GM12878 (cell line): ENCODE results near the gene TMCC2. TPM values are rescaled to one million over a fixed set of nuclear protein-coding genes. Genes with fewer than 3 reads are reported as not detected.

Experiments used
- ATAC-seq: fragments of 200-7000 bp; cut with Tn5 transposase; 3 replicates; pipeline ENCODE4 v1.9.1; 2020; ENCODE audit warnings: mild to moderate bottlenecking, moderate library complexity
- BruUV-seq: library from RNA; stranded (reverse); fragments of 400-500 nt; replicated peaks from 2 replicates; lab custom pipeline; 2021; lab: Mats Ljungman, UMichigan
- CTCF ChIA-PET: fragments of 300-600 bp; sonication (Branson Sonifier 250); formaldehyde crosslinking; extraction: SDS; loops from one replicate; lab custom pipeline; 2021; ENCODE audit warnings: inconsistent platforms; lab: Yijun Ruan, JAX
- POLR2A ChIA-PET: fragments of 350-600 bp; formaldehyde crosslinking; extraction: SDS; loops from one replicate; lab custom pipeline; 2021; ENCODE audit warnings: inconsistent platforms; lab: Charles Lee
- RAD21 ChIA-PET: fragments of 300-600 bp; sonication (Branson Sonifier 250); formaldehyde crosslinking; loops from one replicate; lab custom pipeline; 2023; ENCODE audit warnings: antibody characterized with exemption; ENCODE audit not compliant: unreplicated experiment; lab: Charles Lee
- SMC1A ChIA-PET: fragments of 300-600 bp; sonication (Branson Sonifier 250); formaldehyde crosslinking; loops from one replicate; lab custom pipeline; 2023; ENCODE audit not compliant: unreplicated experiment, uncharacterized antibody; lab: Charles Lee
- DNase-seq: peaks from one replicate; pipeline ENCODE4 v3.0.0-alpha.2; 2011; ENCODE audit warnings: low read depth, low spot score
- FAIRE-seq: peaks from 3 replicates; lab custom pipeline; 2011; peaks lifted over from hg19 to GRCh38; lab: Jason Lieb, UNC
- H2AFZ ChIP-seq: 2 replicates; pipeline ENCODE4 v1.6.0; 2011; ENCODE audit warnings: low read depth, low read length, control low read depth; ENCODE audit not compliant: control insufficient read depth
- H3K27ac ChIP-seq: 2 replicates; pipeline ENCODE4 v1.5.1; 2011; ENCODE audit warnings: control low read depth; ENCODE audit not compliant: control insufficient read depth, insufficient read depth
- H3K27me3 ChIP-seq, 2 experiments: replicated peaks in 1 of 2; 2 replicates each; pipeline versions ENCODE4 v1.6.0 to v1.6.1; 2011; ENCODE audit warnings: low read length in 1 of 2; ENCODE audit not compliant: control insufficient read depth in 2 of 2, insufficient read depth in 2 of 2
- H3K36me3 ChIP-seq, 2 experiments: 2 replicates each; pipeline ENCODE4 v1.5.1; 2011; ENCODE audit warnings: low read length in 1 of 2; ENCODE audit not compliant: control insufficient read depth in 2 of 2, insufficient read depth in 2 of 2
- H3K4me1 ChIP-seq: 2 replicates; pipeline ENCODE4 v1.6.1; 2011; ENCODE audit warnings: mild to moderate bottlenecking, low read length, moderate library complexity, mixed read lengths; ENCODE audit not compliant: control insufficient read depth, insufficient read depth
- H3K4me2 ChIP-seq: 2 replicates; pipeline ENCODE4 v1.6.0; 2011; ENCODE audit warnings: control low read depth; ENCODE audit not compliant: control insufficient read depth, insufficient read depth
- H3K4me3 ChIP-seq: fragments of 200-600 bp; sonication (generic); 2 replicates; pipeline ENCODE4 v1.5.1; 2016
- H3K79me2 ChIP-seq: 2 replicates; pipeline ENCODE4 v1.6.0; 2011; ENCODE audit warnings: low read length; ENCODE audit not compliant: control insufficient read depth, insufficient read depth
- H3K9ac ChIP-seq: 2 replicates; pipeline ENCODE4 v1.8.0; 2011; ENCODE audit warnings: low read length, control low read depth, mixed read lengths; ENCODE audit not compliant: control insufficient read depth, insufficient read depth
- H3K9me3 ChIP-seq: replicated peaks from 3 replicates; pipeline ENCODE4 v1.5.1; 2011; ENCODE audit warnings: mild to moderate bottlenecking, low read length; ENCODE audit not compliant: control insufficient read depth, insufficient read depth
- H4K20me1 ChIP-seq: 2 replicates; pipeline ENCODE4 v1.6.0; 2011; ENCODE audit not compliant: control insufficient read depth, insufficient read depth
- BRCA1 ChIP-seq: IDR thresholded peaks from 2 replicates; pipeline ENCODE4 v1.6.1; 2011; ENCODE audit warnings: low read depth, low read length, improper control_type of control experiment
- DPF2 ChIP-seq: fragments of 450-650 bp; IDR thresholded peaks from 2 replicates; pipeline ENCODE4 v1.6.1; 2017; ENCODE audit warnings: mild to moderate bottlenecking
- ETV6 ChIP-seq, 2 experiments: fragments of 450-650 bp in 1 of 2; IDR thresholded peaks in 1 of 2; conservative IDR thresholded peaks in 1 of 2; 2 replicates each; pipeline ENCODE4 v1.6.1; 2014; ENCODE audit warnings: antibody characterized with exemption in 1 of 2, borderline replicate concordance in 1 of 2, low read depth in 1 of 2, mild to moderate bottlenecking in 1 of 2, moderate library complexity in 1 of 2
- FOXM1 ChIP-seq: IDR thresholded peaks from 2 replicates; pipeline ENCODE4 v1.6.1; 2012; ENCODE audit warnings: low read depth, mild to moderate bottlenecking, inconsistent platforms, low read length, moderate library complexity
- HDAC2 ChIP-seq: fragments of 200-600 bp; sonication (generic); IDR thresholded peaks from 2 replicates; pipeline ENCODE4 v1.6.1; 2017
- IKZF1 ChIP-seq: fragments of 450-650 bp; conservative IDR thresholded peaks from 2 replicates; pipeline ENCODE4 v1.6.1; 2017; ENCODE audit warnings: antibody characterized with exemption, mild to moderate bottlenecking
- JUND ChIP-seq: IDR thresholded peaks from 2 replicates; pipeline ENCODE4 v1.6.1; 2012; ENCODE audit warnings: low read depth, mild to moderate bottlenecking, low read length, improper control_type of control experiment, moderate library complexity
- MXI1 ChIP-seq: fragments of 150-350 bp; IDR thresholded peaks from 2 replicates; pipeline ENCODE4 v1.6.1; 2011; ENCODE audit warnings: low read depth, mild to moderate bottlenecking, inconsistent platforms, low read length, improper control_type of control experiment
- NBN ChIP-seq: fragments of 450-650 bp; IDR thresholded peaks from 2 replicates; pipeline ENCODE4 v1.6.1; 2016
- NFIC ChIP-seq: IDR thresholded peaks from 2 replicates; pipeline ENCODE4 v1.6.1; 2012; ENCODE audit warnings: low read depth, mild to moderate bottlenecking, inconsistent platforms, low read length, moderate library complexity
- POLR2AphosphoS5 ChIP-seq: IDR thresholded peaks from 2 replicates; pipeline ENCODE4 v1.6.1; 2011; ENCODE audit warnings: mild to moderate bottlenecking, low read length, inconsistent platforms
- RCOR1 ChIP-seq: conservative IDR thresholded peaks from 2 replicates; pipeline ENCODE4 v1.6.1; 2012; ENCODE audit warnings: low read depth, low read length, improper control_type of control experiment
- SIN3A ChIP-seq: IDR thresholded peaks from 2 replicates; pipeline ENCODE4 v1.6.1; 2012; ENCODE audit warnings: low read depth, low read length, improper control_type of control experiment
- TCF7 ChIP-seq: IDR thresholded peaks from 2 replicates; pipeline ENCODE4 v1.6.1; 2014; ENCODE audit warnings: antibody characterized with exemption, borderline replicate concordance
- ZSCAN29 ChIP-seq: fragments of 450-650 bp; IDR thresholded peaks from 2 replicates; pipeline ENCODE4 v1.6.1; 2017; ENCODE audit warnings: mild to moderate bottlenecking, moderate library complexity
- WGBS: methylation state at CpG from one replicate; pipeline ENCODE4 v1.1.6; 2016; ENCODE audit warnings: low lambda C conversion rate; ENCODE audit not compliant: insufficient replicate concordance, insufficient coverage; ENCODE audit errors: missing lambda C conversion rate; 5-methylcytosine and 5-hydroxymethylcytosine counted together
- in situ Hi-C: fragments of 300-500 bp; cut with MboI; formaldehyde crosslinking; loops from 9 replicates; pipeline ENCODE4 v1.14.3; 2018; ENCODE audit warnings: mixed read lengths
- intact Hi-C: fragments of 100-400 bp; cut with micrococcal nuclease; formaldehyde crosslinking; loops from one replicate; pipeline ENCODE4 v1.14.2; 2022; ENCODE audit not compliant: unreplicated experiment
- polyA plus RNA-seq, 11 experiments: library from polyadenylated mRNA; depleted of rRNA in 4 of 11; unstranded in 6 of 11; stranded (reverse) in 5 of 11; fragments of >200 nt; fragmentation: Nextera tagmentation in 4 of 11; fragmentation: Illumina TruSeq in 1 of 11; extraction: Ambion mirVana in 4 of 11; extraction: Trizol in 1 of 11; gene quantifications; 1 replicate in 1 of 11; 2 replicates in 10 of 11; pipeline versions ENCODE4 v1.2.1 to v1.2.3, GENCODE V29; 2011 to 2016; ENCODE audit warnings: inconsistent platforms in 2 of 11, missing spikeins in 2 of 11, low read depth in 1 of 11
- total RNA-seq, 4 experiments: library from RNA; depleted of rRNA in 3 of 4; stranded (reverse); fragments of >200 nt in 3 of 4; fragmentation: Illumina TruSeq in 1 of 4; extraction: Trizol in 1 of 4; gene quantifications; 2 replicates each; pipeline versions ENCODE4 v1.2.1 to v1.2.3, GENCODE V29; 2013 to 2021
- TF ChIP-seq, protein P1 (sequence below): fragments of 450-650 bp; IDR thresholded peaks from 2 replicates; pipeline ENCODE4 v1.6.1; 2014; ENCODE audit warnings: mild to moderate bottlenecking

The TMCC2 gene
- total and polyA plus RNA-seq, 10 of the 15 experiments (the other 5 are each of a cell fraction or from before 2014, with no cell fraction given) = 0.06 to 2.3 (median 0.76) TPM

DNA sequence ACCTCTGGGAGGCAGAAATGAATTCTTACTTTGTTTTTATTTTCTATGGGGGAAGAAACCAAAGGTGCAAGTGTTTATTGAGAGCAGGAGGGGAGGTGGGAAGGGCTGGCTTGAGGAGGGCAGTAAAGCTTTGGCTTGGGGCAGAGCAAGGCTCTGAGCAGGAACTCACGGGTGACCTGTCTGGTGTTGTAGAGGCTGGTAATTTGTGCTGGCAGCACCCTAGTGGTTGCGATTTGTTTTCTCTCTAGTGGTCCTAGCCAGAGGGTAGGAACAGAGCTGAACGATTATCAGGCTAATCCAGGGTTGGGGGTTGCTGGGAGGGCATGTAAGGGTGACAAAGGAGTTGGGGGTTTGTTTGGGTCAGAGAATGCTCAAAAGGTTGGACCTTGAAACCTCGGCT, 16.6 kb downstream of the TMCC2 start:
- no peak for DNase-seq
- no peaks in the 10 kb centered on the region for H3K4me1 ChIP-seq
- no peak overlapping the region for H3K27ac ChIP-seq
- ChIA-PET POLR2A (interaction anchor here (1.8 kb wide), 2 partner anchors 10 to 12 kb away, joined by 5 to 10 read pairs; no protein-coding TSS in a partner anchor), RAD21 (interaction anchor here (1.2 to 24.5 kb wide), 3 partner anchors 8 to 80 kb away, joined by 3 to 728 read pairs (median 728); partner anchors contain the start of gene TMCC2), CTCF (interaction anchor here (1.2 to 22.4 kb wide), 6 partner anchors 12 to 183 kb away, joined by 3 to 836 read pairs (median 6); partner anchors contain the start of gene TMCC2)
- H4K20me1 ChIP-seq = no peaks in the 10 kb centered on the region
- no peaks in the 10 kb centered on the region; a peak in 3 of 4 replicates for H3K27me3 ChIP-seq
- intact Hi-C loops = no loop called here
- H3K9me3 ChIP-seq = no peaks in the 10 kb centered on the region
- WGBS = 31% methylated on average over 4 of the region's 4 CpGs
- BruUV-seq = no TSS peak
- H3K9ac ChIP-seq = no peak overlapping the region
- peak; percentile 58 for ATAC-seq
- no peaks in the 10 kb centered on the region for H3K36me3 ChIP-seq
- TF ChIP-seq IKZF1 (no peak), BRCA1 (no peak), NFIC (no peak), POLR2AphosphoS5 (no peak), FOXM1 (no peak), ZSCAN29 (no peak), SIN3A (no peak), JUND (no peak), DPF2 (no peak), ETV6 (conservative IDR thresholded peaks at IDR 0.05 in 1 of 2, IDR thresholded peaks at IDR 0.05 in 1 of 2; ENCODE audit: borderline replicate concordance in 1 of 2, low read depth in 1 of 2) (no peak), NBN (no peak), MXI1 (no peak), HDAC2 (no peak), TCF7 (no peak), RCOR1 (no peak)
- TF ChIP-seq, protein P1, sequence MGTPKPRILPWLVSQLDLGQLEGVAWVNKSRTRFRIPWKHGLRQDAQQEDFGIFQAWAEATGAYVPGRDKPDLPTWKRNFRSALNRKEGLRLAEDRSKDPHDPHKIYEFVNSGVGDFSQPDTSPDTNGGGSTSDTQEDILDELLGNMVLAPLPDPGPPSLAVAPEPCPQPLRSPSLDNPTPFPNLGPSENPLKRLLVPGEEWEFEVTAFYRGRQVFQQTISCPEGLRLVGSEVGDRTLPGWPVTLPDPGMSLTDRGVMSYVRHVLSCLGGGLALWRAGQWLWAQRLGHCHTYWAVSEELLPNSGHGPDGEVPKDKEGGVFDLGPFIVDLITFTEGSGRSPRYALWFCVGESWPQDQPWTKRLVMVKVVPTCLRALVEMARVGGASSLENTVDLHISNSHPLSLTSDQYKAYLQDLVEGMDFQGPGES = no peak
- TF ChIP-seq, all 136 proteins: peak for 0
- SMC1A ChIA-PET = interaction anchor here (0.9 to 11.7 kb wide), 4 partner anchors 9 to 168 kb away, joined by 3 to 154 read pairs (median 56); partner anchors contain the start of gene TMCC2
- FAIRE-seq = no peak
- no peaks in the 10 kb centered on the region for H3K79me2 ChIP-seq
- H3K4me3 ChIP-seq = no peak overlapping the region
- in situ Hi-C loops = no loop called here
- H3K4me2 ChIP-seq = no peak overlapping the region
- H2AFZ ChIP-seq = no peak overlapping the region
